Keratinocyte (primary cell): ENCODE results near the gene ESRRB. TPM values are rescaled to one million over a fixed set of nuclear protein-coding genes. Genes with fewer than 3 reads are reported as not detected.
A peak's percentile ranks its signal among the peaks of the same experiment; 100 is the strongest.

Experiments
- DNase-seq: peaks from one replicate; pipeline ENCODE4 v3.0.0-alpha.2; 2011; ENCODE audit warnings: low read depth, missing footprints, low spot score
- FAIRE-seq: peaks from 2 replicates; lab custom pipeline; 2011; peaks lifted over from hg19 to GRCh38; lab: Jason Lieb, UNC
- H2AFZ ChIP-seq: 2 replicates; pipeline ENCODE4 v1.6.0; 2012; ENCODE audit warnings: low read length, control low read depth, inconsistent platforms; ENCODE audit not compliant: control insufficient read depth
- H3K27ac ChIP-seq: 2 replicates; pipeline ENCODE4 v1.5.1; 2011; ENCODE audit warnings: low read length; ENCODE audit not compliant: control insufficient read depth, insufficient read depth
- H3K27me3 ChIP-seq: 3 replicates; pipeline ENCODE4 v1.6.0; 2011; ENCODE audit warnings: low read length; ENCODE audit not compliant: control insufficient read depth, insufficient read depth; ENCODE audit errors: extremely low read depth
- H3K36me3 ChIP-seq, 2 experiments: 2 replicates in 1 of 2; 3 replicates in 1 of 2; pipeline ENCODE4 v1.5.1; 2011; ENCODE audit warnings: low read length in 2 of 2, mild to moderate bottlenecking in 1 of 2; ENCODE audit not compliant: control insufficient read depth in 2 of 2, insufficient read depth in 2 of 2; ENCODE audit errors: extremely low read depth in 1 of 2
- H3K4me1 ChIP-seq: 3 replicates; pipeline ENCODE4 v1.5.1; 2011; ENCODE audit warnings: low read length; ENCODE audit not compliant: control insufficient read depth, insufficient read depth; ENCODE audit errors: extremely low read depth
- H3K4me2 ChIP-seq: 3 replicates; pipeline ENCODE4 v1.6.0; 2011; ENCODE audit warnings: low read depth, low read length; ENCODE audit not compliant: control insufficient read depth, insufficient read depth; ENCODE audit errors: extremely low read depth
- H3K4me3 ChIP-seq, 3 experiments: fragments of 200-600 bp in 1 of 3; sonication (generic) in 1 of 3; 2 replicates in 2 of 3; 3 replicates in 1 of 3; pipeline ENCODE4 v1.5.1; 2011 to 2016; ENCODE audit warnings: low read length in 3 of 3, mild to moderate bottlenecking in 3 of 3, control low read depth in 2 of 3, inconsistent platforms in 1 of 3, low read depth in 1 of 3, mixed read lengths in 1 of 3, mixed run types in 1 of 3, moderate library complexity in 1 of 3; ENCODE audit not compliant: control insufficient read depth in 2 of 3, insufficient read depth in 2 of 3; ENCODE audit errors: extremely low read depth in 1 of 3
- H3K79me2 ChIP-seq: 2 replicates; pipeline ENCODE4 v1.6.0; 2012; ENCODE audit warnings: low read length; ENCODE audit not compliant: control insufficient read depth, insufficient read depth
- H3K9ac ChIP-seq: 3 replicates; pipeline ENCODE4 v1.6.0; 2011; ENCODE audit warnings: low read length; ENCODE audit not compliant: control insufficient read depth, insufficient read depth; ENCODE audit errors: extremely low read depth
- H3K9me1 ChIP-seq: 3 replicates; pipeline ENCODE4 v1.6.0; 2011; ENCODE audit warnings: low read length; ENCODE audit not compliant: control insufficient read depth, insufficient read depth; ENCODE audit errors: extremely low read depth
- H3K9me3 ChIP-seq: 2 replicates; pipeline ENCODE4 v1.5.1; 2012; ENCODE audit warnings: low read depth, low read length; ENCODE audit not compliant: control insufficient read depth
- H4K20me1 ChIP-seq: 3 replicates; pipeline ENCODE4 v1.6.0; 2011; ENCODE audit warnings: low read length; ENCODE audit not compliant: control insufficient read depth, insufficient read depth; ENCODE audit errors: extremely low read depth
- EZH2 ChIP-seq: IDR thresholded peaks from one replicate; pipeline ENCODE4 v1.6.1; 2012; ENCODE audit warnings: inconsistent platforms, mild to moderate bottlenecking, low read length, moderate library complexity
- dilution Hi-C: fragments of 300-500 bp; cut with MboI; formaldehyde crosslinking; loops from one replicate; pipeline ENCODE4 v1.7.0; 2020; ENCODE audit warnings: low sequenced_read_pairs; ENCODE audit not compliant: extremely low pct_ligation_motif_present
- polyA plus RNA-seq, 5 experiments: library from polyadenylated mRNA; depleted of rRNA in 3 of 5; stranded (reverse) in 3 of 5; stranded (forward) in 1 of 5; unstranded in 1 of 5; fragments of >200 nt; gene quantifications; 1 replicate in 1 of 5; 2 replicates in 3 of 5; 3 replicates in 1 of 5; pipeline versions ENCODE4 v1.2.1 to v1.2.3, GENCODE V29; 2011 to 2012; ENCODE audit warnings: missing spikeins in 2 of 5, low read depth in 1 of 5, low replicate concordance in 1 of 5
- TF ChIP-seq, protein P1 (sequence below), 3 experiments: IDR thresholded peaks in 1 of 3; conservative IDR thresholded peaks in 1 of 3; optimal IDR thresholded peaks in 1 of 3; 2 replicates in 2 of 3; 3 replicates in 1 of 3; pipeline versions ENCODE3 to v1.5.1; 2011; ENCODE audit warnings: low read length in 3 of 3, mild to moderate bottlenecking in 3 of 3, moderate library complexity in 2 of 3, control low read depth in 1 of 3, inconsistent platforms in 1 of 3; ENCODE audit not compliant: insufficient read depth in 2 of 3; ENCODE audit errors: extremely low read depth in 1 of 3

Gene ESRRB
- polyA plus RNA-seq, 1 donor (not counting 4 experiments of a cell fraction or from before 2014, with no cell fraction given): 0.01 TPM

DNA sequence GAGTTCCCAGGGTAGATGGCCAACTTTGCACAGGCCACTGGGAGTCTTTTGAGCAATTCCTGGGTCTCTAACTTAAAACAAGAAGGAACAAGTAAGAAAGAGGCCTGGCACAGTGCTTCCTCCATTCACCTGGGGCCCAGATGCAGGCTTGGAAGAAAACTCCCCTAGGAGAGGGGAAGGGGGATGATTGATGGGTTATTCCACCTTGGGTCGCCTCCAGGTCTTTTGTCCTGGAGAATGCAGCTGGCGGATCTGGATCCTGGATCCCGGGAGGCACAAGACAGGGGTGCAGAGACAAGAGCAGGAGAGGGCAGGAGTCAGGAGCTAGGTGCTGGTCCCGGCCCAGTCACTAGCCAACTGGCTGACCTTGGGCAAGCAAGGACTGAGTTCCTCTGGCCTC, 74.5 kb downstream of the ESRRB start:
- H3K9ac ChIP-seq: no peak overlapping the region
- H2AFZ ChIP-seq: no peak overlapping the region
- no peaks in the 10 kb centered on the region for H3K79me2 ChIP-seq
- H3K9me3 ChIP-seq: no peaks in the 10 kb centered on the region
- TF ChIP-seq EZH2: no peak
- TF ChIP-seq, protein P1, sequence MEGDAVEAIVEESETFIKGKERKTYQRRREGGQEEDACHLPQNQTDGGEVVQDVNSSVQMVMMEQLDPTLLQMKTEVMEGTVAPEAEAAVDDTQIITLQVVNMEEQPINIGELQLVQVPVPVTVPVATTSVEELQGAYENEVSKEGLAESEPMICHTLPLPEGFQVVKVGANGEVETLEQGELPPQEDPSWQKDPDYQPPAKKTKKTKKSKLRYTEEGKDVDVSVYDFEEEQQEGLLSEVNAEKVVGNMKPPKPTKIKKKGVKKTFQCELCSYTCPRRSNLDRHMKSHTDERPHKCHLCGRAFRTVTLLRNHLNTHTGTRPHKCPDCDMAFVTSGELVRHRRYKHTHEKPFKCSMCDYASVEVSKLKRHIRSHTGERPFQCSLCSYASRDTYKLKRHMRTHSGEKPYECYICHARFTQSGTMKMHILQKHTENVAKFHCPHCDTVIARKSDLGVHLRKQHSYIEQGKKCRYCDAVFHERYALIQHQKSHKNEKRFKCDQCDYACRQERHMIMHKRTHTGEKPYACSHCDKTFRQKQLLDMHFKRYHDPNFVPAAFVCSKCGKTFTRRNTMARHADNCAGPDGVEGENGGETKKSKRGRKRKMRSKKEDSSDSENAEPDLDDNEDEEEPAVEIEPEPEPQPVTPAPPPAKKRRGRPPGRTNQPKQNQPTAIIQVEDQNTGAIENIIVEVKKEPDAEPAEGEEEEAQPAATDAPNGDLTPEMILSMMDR (optimal IDR thresholded peaks at IDR 0.05 in 1 of 3, IDR thresholded peaks at IDR 0.05 in 1 of 3, conservative IDR thresholded peaks at IDR 0.05 in 1 of 3; ENCODE audit: extremely low read depth in 1 of 3, insufficient read depth in 2 of 3, low read length in 3 of 3): no peak
- no peak overlapping the region for H3K27ac ChIP-seq
- H4K20me1 ChIP-seq: no peaks in the 10 kb centered on the region
- H3K4me3 ChIP-seq: no peak overlapping the region
- no peak overlapping the region for H3K4me2 ChIP-seq
- dilution Hi-C loops: no loop called here
- no peaks in the 10 kb centered on the region for H3K9me1 ChIP-seq
- no peaks in the 10 kb centered on the region for H3K27me3 ChIP-seq
- no peaks in the 10 kb centered on the region for H3K36me3 ChIP-seq
- DNase-seq (no peak), FAIRE-seq (no peak)
- no peaks in the 10 kb centered on the region for H3K4me1 ChIP-seq

DNA sequence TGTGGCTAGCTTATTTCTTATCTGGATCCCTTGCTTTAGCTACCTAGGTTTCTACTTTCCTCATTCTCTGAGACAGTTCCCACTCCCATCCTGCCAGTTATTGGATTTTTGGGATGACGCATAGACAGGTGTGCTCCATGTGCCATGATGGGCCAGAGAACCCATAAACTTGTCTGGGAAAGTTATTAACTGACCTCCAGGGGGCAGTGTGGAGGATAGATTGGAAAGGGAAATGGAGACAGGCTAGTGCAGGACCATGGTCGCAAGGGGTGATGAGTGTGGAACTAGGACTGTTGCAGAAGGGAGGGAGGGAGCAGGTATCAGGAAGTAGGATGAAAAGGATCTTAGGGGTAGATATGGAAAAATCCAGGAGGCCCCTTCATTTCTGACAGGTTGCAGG, 80.3 kb downstream of the ESRRB start:
- no peak overlapping the region for H3K9ac ChIP-seq
- dilution Hi-C loops: no loop called here
- no peak for TF ChIP-seq EZH2
- TF ChIP-seq, protein P1 (optimal IDR thresholded peaks at IDR 0.05 in 1 of 3, IDR thresholded peaks at IDR 0.05 in 1 of 3, conservative IDR thresholded peaks at IDR 0.05 in 1 of 3; ENCODE audit: extremely low read depth in 1 of 3, insufficient read depth in 2 of 3, low read length in 3 of 3): peak; percentile 53 to 66 (median 60)

More for the DNA sequence above, 80.3 kb downstream of the ESRRB start:
- no peak for FAIRE-seq
- no peaks in the 10 kb centered on the region for H3K4me1 ChIP-seq
- H3K27me3 ChIP-seq: no peaks in the 10 kb centered on the region
- DNase-seq: peak; percentile 11
- no peaks in the 10 kb centered on the region for H3K9me3 ChIP-seq
- no peaks in the 10 kb centered on the region for H4K20me1 ChIP-seq
- H2AFZ ChIP-seq: no peak overlapping the region
- no peak overlapping the region for H3K4me3 ChIP-seq
- no peaks in the 10 kb centered on the region for H3K36me3 ChIP-seq
- H3K4me2 ChIP-seq: no peak overlapping the region
- H3K27ac ChIP-seq: no peak overlapping the region
- no peaks in the 10 kb centered on the region for H3K79me2 ChIP-seq
- H3K9me1 ChIP-seq: no peaks in the 10 kb centered on the region
